ENCODE data around the gene PLEKHB2.

PLEKHB2 gene

DNA sequence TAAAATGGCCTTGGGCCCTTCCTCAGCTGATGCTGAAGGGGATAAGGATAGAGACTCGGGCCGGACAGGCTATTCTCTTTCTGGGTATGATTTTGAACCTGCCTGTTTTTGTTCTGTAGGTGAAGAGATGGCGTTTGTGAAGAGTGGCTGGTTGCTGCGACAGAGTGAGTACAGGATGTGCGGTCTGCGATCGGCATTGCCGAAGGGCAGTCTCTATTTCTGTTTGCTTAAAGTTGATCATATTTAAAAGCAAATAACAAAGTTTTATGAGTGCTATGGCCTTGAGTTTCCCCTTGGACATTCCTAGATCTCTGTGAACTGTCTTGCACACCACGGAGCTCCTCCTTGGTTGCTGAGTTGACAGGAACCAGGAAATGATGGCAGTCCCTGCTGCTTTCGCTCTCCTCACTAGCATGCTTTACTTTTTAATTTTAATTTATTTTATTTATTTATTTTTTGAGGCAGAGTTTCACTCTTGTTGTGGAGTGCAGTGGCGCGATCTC, 15.7 kb downstream of the PLEKHB2 start:
- Histone ChIP-seq H3K9ac (ENCODE audit: low read depth in 1 of 2, low read length in 2 of 2) (peak overlapping the region in 1 of 2 donors; percentile 43), H3K27ac (ENCODE audit: low read depth in 2 of 2, low read length in 2 of 2) (peak overlapping the region in 1 of 2 donors; percentile 59), H3K4me3 (ENCODE audit: low read length in 2 of 2) (no peak overlapping the region), H3K9me3 (ENCODE audit: control insufficient read depth in 2 of 2, low read length in 2 of 2) (no peaks in the 10 kb centered on the region), H3K36me3 (ENCODE audit: control insufficient read depth in 2 of 2, insufficient read depth in 2 of 2, low read length in 2 of 2) (peaks cover 17 to 22% of the 10 kb centered on the region in 2 donors), H3K4me1 (ENCODE audit: control insufficient read depth in 2 of 2, insufficient read depth in 2 of 2, low read length in 2 of 2) (peaks cover 3 to 4% of the 10 kb centered on the region in 2 donors), H3K27me3 (ENCODE audit: control insufficient read depth in 2 of 2, insufficient read depth in 2 of 2, low read length in 2 of 2) (no peaks in the 10 kb centered on the region)

DNA sequence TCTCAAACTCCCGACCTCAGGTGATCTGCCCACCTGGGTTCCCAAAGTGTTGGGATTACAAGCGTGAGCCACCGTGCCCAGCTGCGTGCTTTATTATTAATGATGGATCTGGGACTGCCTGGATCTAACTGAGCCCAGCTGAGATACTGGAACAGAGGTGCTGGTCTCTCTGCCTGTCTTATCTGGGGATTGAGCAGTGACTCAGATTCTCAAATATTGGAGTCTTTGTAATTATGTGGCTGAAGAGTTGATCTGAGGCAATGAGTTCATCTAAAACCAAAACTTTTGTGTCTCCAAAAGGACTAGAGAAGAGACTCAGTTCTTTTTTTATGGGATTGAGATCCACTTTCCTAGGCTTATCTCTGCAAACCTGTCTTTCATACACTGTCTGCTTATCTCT, 16.3 kb downstream of the PLEKHB2 start:
- H3K27ac ChIP-seq (ENCODE audit: low read depth in 2 of 2, low read length in 2 of 2) = peak overlapping the region in 1 of 2 donors; percentile 48
- no peak overlapping the region for H3K9ac ChIP-seq (ENCODE audit: low read depth in 1 of 2, low read length in 2 of 2)

DNA sequence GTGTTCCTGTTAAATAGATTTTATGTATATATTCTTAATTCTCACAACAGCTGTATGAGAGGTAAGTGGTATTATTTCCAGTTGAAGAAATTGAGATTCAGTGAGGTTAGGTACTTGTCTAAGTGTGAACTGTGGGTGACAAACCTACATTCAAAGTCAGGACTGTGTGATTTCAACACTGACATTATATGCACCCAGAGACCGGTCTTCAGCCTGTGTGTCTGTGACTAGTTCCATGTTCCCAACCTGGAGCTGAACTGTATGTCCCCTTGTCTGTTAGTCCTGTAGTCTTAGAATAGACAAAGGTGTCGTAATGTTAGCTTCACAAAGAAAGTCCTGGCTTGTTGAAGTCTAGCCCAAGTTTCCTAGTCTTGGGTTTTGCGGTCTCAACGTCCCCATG, 17.4 kb downstream of the PLEKHB2 start:
- Histone ChIP-seq H3K4me3 (ENCODE audit: low read length in 2 of 2) (no peak overlapping the region), H3K27ac (ENCODE audit: low read depth in 2 of 2, low read length in 2 of 2) (no peak overlapping the region), H3K9ac (ENCODE audit: low read depth in 1 of 2, low read length in 2 of 2) (no peak overlapping the region), H3K9me3 (ENCODE audit: control insufficient read depth in 2 of 2, low read length in 2 of 2) (no peaks in the 10 kb centered on the region), H3K27me3 (ENCODE audit: control insufficient read depth in 2 of 2, insufficient read depth in 2 of 2, low read length in 2 of 2) (no peaks in the 10 kb centered on the region), H3K4me1 (ENCODE audit: control insufficient read depth in 2 of 2, insufficient read depth in 2 of 2, low read length in 2 of 2) (peaks cover 3 to 4% of the 10 kb centered on the region in 2 donors), H3K36me3 (ENCODE audit: control insufficient read depth in 2 of 2, insufficient read depth in 2 of 2, low read length in 2 of 2) (peaks cover 31 to 32% of the 10 kb centered on the region in 2 donors)

More for the DNA sequence above, 16.3 kb downstream of the PLEKHB2 start:
- Histone ChIP-seq H3K36me3 (ENCODE audit: control insufficient read depth in 2 of 2, insufficient read depth in 2 of 2, low read length in 2 of 2) (peaks cover 23% of the 10 kb centered on the region in 2 donors), H3K4me3 (ENCODE audit: low read length in 2 of 2) (no peak overlapping the region), H3K9me3 (ENCODE audit: control insufficient read depth in 2 of 2, low read length in 2 of 2) (no peaks in the 10 kb centered on the region), H3K4me1 (ENCODE audit: control insufficient read depth in 2 of 2, insufficient read depth in 2 of 2, low read length in 2 of 2) (peaks cover 3 to 4% of the 10 kb centered on the region in 2 donors), H3K27me3 (ENCODE audit: control insufficient read depth in 2 of 2, insufficient read depth in 2 of 2, low read length in 2 of 2) (no peaks in the 10 kb centered on the region)

DNA sequence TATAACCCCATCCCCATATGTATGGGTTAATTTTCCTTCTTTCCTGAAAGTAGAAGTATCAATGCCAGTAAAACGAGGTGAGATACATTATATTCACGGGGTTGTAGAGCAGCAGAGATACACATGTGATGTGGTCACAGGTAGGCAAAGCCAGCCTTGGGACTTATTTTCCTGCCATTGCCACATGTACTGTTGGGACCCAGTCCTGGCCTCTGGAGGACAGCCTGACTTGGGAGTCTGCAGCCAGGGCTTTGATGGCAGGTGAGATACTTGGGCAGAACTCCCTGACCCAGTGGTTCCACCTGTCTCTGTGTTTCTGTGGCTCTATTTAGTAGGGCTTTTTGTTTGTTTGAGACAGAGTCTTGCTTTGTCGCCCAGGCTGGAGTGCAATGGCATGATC, 18.1 kb downstream of the PLEKHB2 start:
- Histone ChIP-seq H3K9me3 (ENCODE audit: control insufficient read depth in 2 of 2, low read length in 2 of 2) (no peaks in the 10 kb centered on the region), H3K9ac (ENCODE audit: low read depth in 1 of 2, low read length in 2 of 2) (no peak overlapping the region), H3K27me3 (ENCODE audit: control insufficient read depth in 2 of 2, insufficient read depth in 2 of 2, low read length in 2 of 2) (no peaks in the 10 kb centered on the region), H3K4me1 (ENCODE audit: control insufficient read depth in 2 of 2, insufficient read depth in 2 of 2, low read length in 2 of 2) (peaks cover 3 to 4% of the 10 kb centered on the region in 2 donors), H3K4me3 (ENCODE audit: low read length in 2 of 2) (no peak overlapping the region), H3K36me3 (ENCODE audit: control insufficient read depth in 2 of 2, insufficient read depth in 2 of 2, low read length in 2 of 2) (peaks cover 38% of the 10 kb centered on the region in 2 donors), H3K27ac (ENCODE audit: low read depth in 2 of 2, low read length in 2 of 2) (no peak overlapping the region)

DNA sequence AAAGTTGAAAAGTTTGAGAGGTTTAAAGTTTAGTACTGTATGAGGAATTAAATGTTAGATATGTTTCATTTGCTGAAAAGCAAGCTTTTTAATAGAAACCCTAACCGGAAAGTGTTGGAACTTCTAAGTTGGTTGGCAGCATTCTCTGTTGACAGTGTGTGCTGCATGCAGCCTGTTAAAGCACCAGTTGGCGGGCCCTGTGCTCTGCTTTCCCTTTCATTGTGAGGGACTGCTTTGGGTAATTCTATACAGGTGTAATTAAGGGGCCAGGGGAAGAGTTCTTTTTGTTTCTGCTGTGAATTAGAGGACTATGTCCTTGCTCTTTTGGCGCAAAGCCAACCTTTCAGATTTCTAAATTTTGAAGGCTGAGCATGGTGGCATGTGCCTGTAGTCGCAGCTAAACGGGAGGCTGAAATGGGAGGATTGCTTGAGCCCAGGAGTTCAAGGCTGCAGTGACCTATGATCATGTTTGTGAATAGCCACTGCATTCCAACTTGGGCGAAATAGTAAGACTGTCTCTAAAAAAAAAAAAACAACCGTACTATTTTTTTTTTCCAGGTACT, 20.1 kb downstream of the PLEKHB2 start:
- no peak overlapping the region for H3K9ac ChIP-seq (ENCODE audit: low read depth in 1 of 2, low read length in 2 of 2)
- H3K4me1 ChIP-seq (ENCODE audit: control insufficient read depth in 2 of 2, insufficient read depth in 2 of 2, low read length in 2 of 2) = peaks cover 3 to 4% of the 10 kb centered on the region in 2 donors
- H3K9me3 ChIP-seq (ENCODE audit: control insufficient read depth in 2 of 2, low read length in 2 of 2) = no peaks in the 10 kb centered on the region
- no peak overlapping the region for H3K4me3 ChIP-seq (ENCODE audit: low read length in 2 of 2)
- no peak overlapping the region for H3K27ac ChIP-seq (ENCODE audit: low read depth in 2 of 2, low read length in 2 of 2)
- peaks cover 44 to 55% of the 10 kb centered on the region in 2 donors for H3K36me3 ChIP-seq (ENCODE audit: control insufficient read depth in 2 of 2, insufficient read depth in 2 of 2, low read length in 2 of 2)
- H3K27me3 ChIP-seq (ENCODE audit: control insufficient read depth in 2 of 2, insufficient read depth in 2 of 2, low read length in 2 of 2) = no peaks in the 10 kb centered on the region

DNA sequence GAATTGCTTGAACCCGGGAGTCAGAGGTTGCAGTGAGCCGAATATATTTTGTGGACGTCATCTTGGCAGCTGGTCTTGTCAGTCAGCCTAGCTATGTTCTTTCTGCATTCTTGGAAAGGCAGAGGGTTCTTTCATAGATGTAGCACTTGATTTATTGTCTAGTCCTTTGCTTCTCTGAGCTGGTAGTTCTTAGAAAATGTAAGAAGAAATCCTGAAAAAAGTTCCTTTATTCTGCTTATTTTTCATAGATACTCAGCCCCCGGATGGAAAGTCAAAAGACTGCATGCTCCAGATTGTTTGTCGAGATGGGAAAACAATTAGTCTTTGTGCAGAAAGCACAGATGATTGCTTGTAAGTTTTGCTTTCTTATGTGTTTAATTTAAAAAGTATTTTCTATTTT, 21.3 kb downstream of the PLEKHB2 start:
- H3K27ac ChIP-seq (ENCODE audit: low read depth in 2 of 2, low read length in 2 of 2) = no peak overlapping the region
- H3K4me3 ChIP-seq (ENCODE audit: low read length in 2 of 2) = no peak overlapping the region
- no peaks in the 10 kb centered on the region for H3K9me3 ChIP-seq (ENCODE audit: control insufficient read depth in 2 of 2, low read length in 2 of 2)
- H3K4me1 ChIP-seq (ENCODE audit: control insufficient read depth in 2 of 2, insufficient read depth in 2 of 2, low read length in 2 of 2) = no peaks in the 10 kb centered on the region
- peaks cover 53 to 66% of the 10 kb centered on the region in 2 donors for H3K36me3 ChIP-seq (ENCODE audit: control insufficient read depth in 2 of 2, insufficient read depth in 2 of 2, low read length in 2 of 2)
- no peaks in the 10 kb centered on the region for H3K27me3 ChIP-seq (ENCODE audit: control insufficient read depth in 2 of 2, insufficient read depth in 2 of 2, low read length in 2 of 2)
- H3K9ac ChIP-seq (ENCODE audit: low read depth in 1 of 2, low read length in 2 of 2) = no peak overlapping the region

DNA sequence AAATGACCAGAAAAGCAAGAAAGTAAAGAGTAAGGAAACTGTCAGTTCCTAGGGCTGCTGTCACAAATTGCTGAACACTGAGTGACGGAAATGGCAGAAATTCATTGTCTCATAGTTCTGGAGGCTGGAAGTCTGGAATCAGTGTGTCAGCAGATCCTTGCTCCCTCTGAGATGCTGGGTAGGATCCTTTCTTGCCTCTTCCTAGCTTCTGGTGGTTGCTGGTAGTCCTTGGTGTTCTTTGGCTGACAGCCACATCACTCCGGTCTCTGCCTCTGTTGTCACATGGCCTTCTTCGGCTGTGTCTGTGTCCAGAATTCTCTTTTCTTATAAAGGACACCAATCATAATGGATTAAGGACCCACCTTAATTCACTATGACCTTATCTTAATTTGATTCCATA, 21.9 kb downstream of the PLEKHB2 start:
- H3K9me3 ChIP-seq (ENCODE audit: control insufficient read depth in 2 of 2, low read length in 2 of 2) = no peaks in the 10 kb centered on the region
- H3K9ac ChIP-seq (ENCODE audit: low read depth in 1 of 2, low read length in 2 of 2) = no peak overlapping the region
- H3K27me3 ChIP-seq (ENCODE audit: control insufficient read depth in 2 of 2, insufficient read depth in 2 of 2, low read length in 2 of 2) = no peaks in the 10 kb centered on the region
- no peaks in the 10 kb centered on the region for H3K4me1 ChIP-seq (ENCODE audit: control insufficient read depth in 2 of 2, insufficient read depth in 2 of 2, low read length in 2 of 2)
- peak overlapping the region in 1 of 2 donors; percentile 69 for H3K27ac ChIP-seq (ENCODE audit: low read depth in 2 of 2, low read length in 2 of 2)
- no peak overlapping the region for H3K4me3 ChIP-seq (ENCODE audit: low read length in 2 of 2)
- H3K36me3 ChIP-seq (ENCODE audit: control insufficient read depth in 2 of 2, insufficient read depth in 2 of 2, low read length in 2 of 2) = peaks cover 54 to 66% of the 10 kb centered on the region in 2 donors

DNA sequence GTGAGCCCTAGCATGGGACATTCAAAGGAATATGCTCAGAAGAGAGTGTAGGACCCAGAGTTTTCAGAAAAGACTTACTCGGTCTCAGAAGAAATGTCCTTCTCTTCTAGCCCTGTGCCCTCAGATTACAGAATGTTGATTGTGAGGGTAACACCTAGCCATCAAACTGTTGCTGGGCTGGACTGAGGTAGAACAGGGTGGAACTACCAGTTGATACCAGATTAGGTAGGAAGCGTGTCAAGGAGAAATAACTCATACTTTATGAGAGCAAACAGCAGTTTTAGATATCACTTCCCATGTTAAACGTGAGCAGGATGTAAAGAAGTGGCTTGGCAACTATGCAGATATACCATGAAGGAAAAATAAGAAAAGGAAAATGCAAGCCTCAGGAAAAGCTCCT, 22.8 kb downstream of the PLEKHB2 start:
- peaks cover 49 to 67% of the 10 kb centered on the region in 2 donors for H3K36me3 ChIP-seq (ENCODE audit: control insufficient read depth in 2 of 2, insufficient read depth in 2 of 2, low read length in 2 of 2)
- H3K4me3 ChIP-seq (ENCODE audit: low read length in 2 of 2) = no peak overlapping the region
- H3K9me3 ChIP-seq (ENCODE audit: control insufficient read depth in 2 of 2, low read length in 2 of 2) = no peaks in the 10 kb centered on the region
- H3K4me1 ChIP-seq (ENCODE audit: control insufficient read depth in 2 of 2, insufficient read depth in 2 of 2, low read length in 2 of 2) = no peaks in the 10 kb centered on the region
- peak overlapping the region in 1 of 2 donors; percentile 36 for H3K9ac ChIP-seq (ENCODE audit: low read depth in 1 of 2, low read length in 2 of 2)
- H3K27me3 ChIP-seq (ENCODE audit: control insufficient read depth in 2 of 2, insufficient read depth in 2 of 2, low read length in 2 of 2) = no peaks in the 10 kb centered on the region
- peak overlapping the region in 1 of 2 donors; percentile 69 for H3K27ac ChIP-seq (ENCODE audit: low read depth in 2 of 2, low read length in 2 of 2)

DNA sequence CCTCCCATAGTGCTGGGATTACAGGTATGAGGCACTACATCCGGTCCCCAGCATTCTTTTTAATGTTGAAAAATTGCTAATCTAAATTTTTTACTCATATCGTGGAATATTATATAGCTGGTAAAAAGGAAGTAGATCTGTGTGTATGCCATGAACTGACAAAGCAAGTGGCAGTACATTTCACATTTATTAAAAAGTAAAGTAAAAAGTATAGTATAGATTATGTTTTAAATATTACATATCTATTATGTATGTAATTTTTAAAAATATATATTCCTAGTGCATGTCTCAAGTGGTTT, 25.1 kb downstream of the PLEKHB2 start:
- no peak overlapping the region for H3K9ac ChIP-seq (ENCODE audit: low read depth in 1 of 2, low read length in 2 of 2)
- H3K4me3 ChIP-seq (ENCODE audit: low read length in 2 of 2) = no peak overlapping the region
- no peaks in the 10 kb centered on the region for H3K9me3 ChIP-seq (ENCODE audit: control insufficient read depth in 2 of 2, low read length in 2 of 2)
- no peaks in the 10 kb centered on the region for H3K4me1 ChIP-seq (ENCODE audit: control insufficient read depth in 2 of 2, insufficient read depth in 2 of 2, low read length in 2 of 2)
- H3K36me3 ChIP-seq (ENCODE audit: control insufficient read depth in 2 of 2, insufficient read depth in 2 of 2, low read length in 2 of 2) = peaks cover 51 to 63% of the 10 kb centered on the region in 2 donors
- H3K27me3 ChIP-seq (ENCODE audit: control insufficient read depth in 2 of 2, insufficient read depth in 2 of 2, low read length in 2 of 2) = no peaks in the 10 kb centered on the region
- no peak overlapping the region for H3K27ac ChIP-seq (ENCODE audit: low read depth in 2 of 2, low read length in 2 of 2)

DNA sequence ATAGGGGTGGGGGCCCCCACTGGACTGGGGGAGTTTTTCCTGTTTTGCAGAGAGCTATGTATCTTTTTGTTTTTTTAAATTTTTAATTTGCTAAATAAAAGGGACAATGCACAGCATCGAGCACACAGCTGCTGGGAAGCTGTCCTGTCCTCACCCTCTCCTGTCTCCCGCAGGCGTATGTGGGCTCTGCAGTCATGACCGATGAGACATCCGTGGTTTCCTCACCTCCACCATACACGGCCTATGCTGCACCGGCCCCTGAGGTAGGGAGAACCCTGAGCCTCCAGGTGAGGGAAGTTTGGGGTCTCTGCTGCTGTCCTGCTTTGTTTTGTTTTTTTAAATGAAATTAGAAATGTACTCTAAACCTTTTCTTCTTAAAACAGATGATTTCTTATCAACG, 27.6 kb downstream of the PLEKHB2 start:
- Histone ChIP-seq H3K27me3 (ENCODE audit: control insufficient read depth in 2 of 2, insufficient read depth in 2 of 2, low read length in 2 of 2) (no peaks in the 10 kb centered on the region), H3K9me3 (ENCODE audit: control insufficient read depth in 2 of 2, low read length in 2 of 2) (no peaks in the 10 kb centered on the region), H3K27ac (ENCODE audit: low read depth in 2 of 2, low read length in 2 of 2) (no peak overlapping the region), H3K4me1 (ENCODE audit: control insufficient read depth in 2 of 2, insufficient read depth in 2 of 2, low read length in 2 of 2) (no peaks in the 10 kb centered on the region), H3K36me3 (ENCODE audit: control insufficient read depth in 2 of 2, insufficient read depth in 2 of 2, low read length in 2 of 2) (peaks cover 37 to 46% of the 10 kb centered on the region in 2 donors), H3K9ac (ENCODE audit: low read depth in 1 of 2, low read length in 2 of 2) (no peak overlapping the region), H3K4me3 (ENCODE audit: low read length in 2 of 2) (no peak overlapping the region)

Data from mucosa of rectum (tissue), 2 donors.